ENCODE data around the gene RPRD1B.

The RPRD1B gene

GRCh38 chr20:37990571-37991151 is 42.9 kb upstream of the RPRD1B start:
- TF ChIP-seq PAX5 (IDR thresholded peaks at IDR 0.05; ENCODE audit: insufficient read depth, low read length, severe bottlenecking): peak; percentile 27
- TF ChIP-seq SPI1 (IDR thresholded peaks at IDR 0.05; ENCODE audit: low read depth, low read length): peak; percentile 99
- no peak for TF ChIP-seq TAF1 (IDR thresholded peaks at IDR 0.05; ENCODE audit: low read depth, low read length)
- TF ChIP-seq POLR2A (IDR thresholded peaks at IDR 0.05; ENCODE audit: low read depth, low read length): no peak
- TF ChIP-seq POLR2AphosphoS5 (IDR thresholded peaks at IDR 0.05; ENCODE audit: low read depth, low read length): peak; percentile 71; the same call in 1 of the 2 replicates
- TF ChIP-seq POU2F2 (IDR thresholded peaks at IDR 0.05; ENCODE audit: low read depth, low read length): peak; percentile 94
- peak; percentile 68 for DNase-seq (ENCODE audit: insufficient read length, low spot score)
- FAIRE-seq: peak; percentile 92

- DNase-seq (ENCODE audit: insufficient read length, low spot score) (no peak), FAIRE-seq (peak; percentile 26)
- TF ChIP-seq PAX5 (IDR thresholded peaks at IDR 0.05; ENCODE audit: insufficient read depth, low read length, severe bottlenecking) (no peak), SPI1 (IDR thresholded peaks at IDR 0.05; ENCODE audit: low read depth, low read length) (0 out of 2 replicates have a peak, but pooled peaks have one; percentile 4), POU2F2 (IDR thresholded peaks at IDR 0.05; ENCODE audit: low read depth, low read length) (no peak)
Measured at GRCh38 chr20:37991157-37991866, 42.2 kb upstream of the RPRD1B start.

GRCh38 chr20:37991908-37992307 is 41.6 kb upstream of the RPRD1B start:
- no peak for FAIRE-seq
- TF ChIP-seq TAF1 (IDR thresholded peaks at IDR 0.05; ENCODE audit: low read depth, low read length) (no peak), POU2F2 (IDR thresholded peaks at IDR 0.05; ENCODE audit: low read depth, low read length) (no peak), SPI1 (IDR thresholded peaks at IDR 0.05; ENCODE audit: low read depth, low read length) (no peak), POLR2A (IDR thresholded peaks at IDR 0.05; ENCODE audit: low read depth, low read length) (no peak), PAX5 (IDR thresholded peaks at IDR 0.05; ENCODE audit: insufficient read depth, low read length, severe bottlenecking) (no peak), POLR2AphosphoS5 (IDR thresholded peaks at IDR 0.05; ENCODE audit: low read depth, low read length) (no peak)
- no peak for DNase-seq (ENCODE audit: insufficient read length, low spot score)

- TF ChIP-seq POLR2A (IDR thresholded peaks at IDR 0.05; ENCODE audit: low read depth, low read length): no peak
- TF ChIP-seq PAX5 (IDR thresholded peaks at IDR 0.05; ENCODE audit: insufficient read depth, low read length, severe bottlenecking): no peak
- no peak for TF ChIP-seq TAF1 (IDR thresholded peaks at IDR 0.05; ENCODE audit: low read depth, low read length)
- no peak for TF ChIP-seq SPI1 (IDR thresholded peaks at IDR 0.05; ENCODE audit: low read depth, low read length)
- TF ChIP-seq POLR2AphosphoS5 (IDR thresholded peaks at IDR 0.05; ENCODE audit: low read depth, low read length): no peak
- no peak for TF ChIP-seq POU2F2 (IDR thresholded peaks at IDR 0.05; ENCODE audit: low read depth, low read length)
- FAIRE-seq (no peak), DNase-seq (ENCODE audit: insufficient read length, low spot score) (peak; percentile 31)
Measured at GRCh38 chr20:37992802-37993409, 40.6 kb upstream of the RPRD1B start.

- FAIRE-seq (no peak), DNase-seq (ENCODE audit: insufficient read length, low spot score) (no peak)
- TF ChIP-seq PAX5 (IDR thresholded peaks at IDR 0.05; ENCODE audit: insufficient read depth, low read length, severe bottlenecking) (no peak), TAF1 (IDR thresholded peaks at IDR 0.05; ENCODE audit: low read depth, low read length) (no peak), POLR2A (IDR thresholded peaks at IDR 0.05; ENCODE audit: low read depth, low read length) (no peak)
Measured at GRCh38 chr20:37994512-37994911, 39.0 kb upstream of the RPRD1B start.

GRCh38 chr20:37995856-37996605 is 37.5 kb upstream of the RPRD1B start:
- no peak for FAIRE-seq
- TF ChIP-seq SPI1 (IDR thresholded peaks at IDR 0.05; ENCODE audit: low read depth, low read length): no peak
- no peak for TF ChIP-seq POU2F2 (IDR thresholded peaks at IDR 0.05; ENCODE audit: low read depth, low read length)
- TF ChIP-seq POLR2A (IDR thresholded peaks at IDR 0.05; ENCODE audit: low read depth, low read length): no peak
- no peak for TF ChIP-seq POLR2AphosphoS5 (IDR thresholded peaks at IDR 0.05; ENCODE audit: low read depth, low read length)
- no peak for TF ChIP-seq TAF1 (IDR thresholded peaks at IDR 0.05; ENCODE audit: low read depth, low read length)
- no peak for TF ChIP-seq PAX5 (IDR thresholded peaks at IDR 0.05; ENCODE audit: insufficient read depth, low read length, severe bottlenecking)
- DNase-seq (ENCODE audit: insufficient read length, low spot score): no peak

GRCh38 chr20:37997516-37997915 is 36.0 kb upstream of the RPRD1B start:
- DNase-seq (ENCODE audit: insufficient read length, low spot score) (no peak), FAIRE-seq (no peak)
- TF ChIP-seq POU2F2 (IDR thresholded peaks at IDR 0.05; ENCODE audit: low read depth, low read length) (no peak), PAX5 (IDR thresholded peaks at IDR 0.05; ENCODE audit: insufficient read depth, low read length, severe bottlenecking) (no peak), SPI1 (IDR thresholded peaks at IDR 0.05; ENCODE audit: low read depth, low read length) (no peak), TAF1 (IDR thresholded peaks at IDR 0.05; ENCODE audit: low read depth, low read length) (no peak), POLR2AphosphoS5 (IDR thresholded peaks at IDR 0.05; ENCODE audit: low read depth, low read length) (no peak), POLR2A (IDR thresholded peaks at IDR 0.05; ENCODE audit: low read depth, low read length) (no peak)

- DNase-seq (ENCODE audit: insufficient read length, low spot score): no peak
- TF ChIP-seq POU2F2 (IDR thresholded peaks at IDR 0.05; ENCODE audit: low read depth, low read length) (no peak), POLR2AphosphoS5 (IDR thresholded peaks at IDR 0.05; ENCODE audit: low read depth, low read length) (no peak), TAF1 (IDR thresholded peaks at IDR 0.05; ENCODE audit: low read depth, low read length) (no peak), PAX5 (IDR thresholded peaks at IDR 0.05; ENCODE audit: insufficient read depth, low read length, severe bottlenecking) (no peak)
- FAIRE-seq: no peak
Measured at GRCh38 chr20:37999526-38000263, 33.9 kb upstream of the RPRD1B start.

GRCh38 chr20:38000293-38000692 is 33.3 kb upstream of the RPRD1B start:
- no peak for TF ChIP-seq TAF1 (IDR thresholded peaks at IDR 0.05; ENCODE audit: low read depth, low read length)
- no peak for TF ChIP-seq PAX5 (IDR thresholded peaks at IDR 0.05; ENCODE audit: insufficient read depth, low read length, severe bottlenecking)
- TF ChIP-seq POU2F2 (IDR thresholded peaks at IDR 0.05; ENCODE audit: low read depth, low read length): no peak
- no peak for TF ChIP-seq SPI1 (IDR thresholded peaks at IDR 0.05; ENCODE audit: low read depth, low read length)
- TF ChIP-seq POLR2AphosphoS5 (IDR thresholded peaks at IDR 0.05; ENCODE audit: low read depth, low read length): no peak
- TF ChIP-seq POLR2A (IDR thresholded peaks at IDR 0.05; ENCODE audit: low read depth, low read length): no peak
- no peak for FAIRE-seq

More at GRCh38 chr20:38000293-38000692, 33.3 kb upstream of the RPRD1B start:
- DNase-seq (ENCODE audit: insufficient read length, low spot score): no peak
